ENCODE results near the gene DNAJC1. TPM values are rescaled to one million over a fixed set of nuclear protein-coding genes. Genes with fewer than 3 reads are reported as not detected.
A peak's percentile ranks its signal among the peaks of the same experiment; 100 is the strongest.

The DNAJC1 gene
- total RNA-seq, 4 donors from 2014 or later, result 27.4 to 59.5 (median 37.6) TPM

DNA sequence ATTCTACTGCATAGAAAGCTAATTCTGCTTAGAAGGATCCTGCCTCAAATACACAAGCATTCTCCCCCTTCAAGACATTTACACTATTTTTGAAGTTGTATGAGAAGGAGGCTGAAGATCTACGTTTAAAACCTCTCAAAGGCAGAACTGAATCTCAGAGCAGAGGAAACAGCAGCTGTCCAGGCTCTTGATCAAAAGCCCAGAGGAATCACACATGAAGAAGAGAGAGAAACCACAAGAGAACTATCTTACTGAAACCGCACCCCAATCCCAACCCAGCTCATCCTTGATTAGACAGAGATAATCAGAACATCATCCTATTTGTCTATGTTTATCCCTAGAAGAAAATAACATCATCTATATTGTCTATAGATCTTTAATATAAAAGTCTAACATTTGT lies 2.2 kb upstream of the DNAJC1 start:
- no peak overlapping the region for H3K27ac ChIP-seq
- intact Hi-C loops (cut with DNase I; ENCODE audit: low total_unique reads), result no loop called here
- no peaks in the 10 kb centered on the region for H3K9me3 ChIP-seq
- H3K36me3 ChIP-seq, result no peaks in the 10 kb centered on the region
- no peaks in the 10 kb centered on the region for H3K27me3 ChIP-seq
- TF ChIP-seq POLR2A (IDR thresholded peaks at IDR 0.05), result no peak
- TF ChIP-seq, protein P1, sequence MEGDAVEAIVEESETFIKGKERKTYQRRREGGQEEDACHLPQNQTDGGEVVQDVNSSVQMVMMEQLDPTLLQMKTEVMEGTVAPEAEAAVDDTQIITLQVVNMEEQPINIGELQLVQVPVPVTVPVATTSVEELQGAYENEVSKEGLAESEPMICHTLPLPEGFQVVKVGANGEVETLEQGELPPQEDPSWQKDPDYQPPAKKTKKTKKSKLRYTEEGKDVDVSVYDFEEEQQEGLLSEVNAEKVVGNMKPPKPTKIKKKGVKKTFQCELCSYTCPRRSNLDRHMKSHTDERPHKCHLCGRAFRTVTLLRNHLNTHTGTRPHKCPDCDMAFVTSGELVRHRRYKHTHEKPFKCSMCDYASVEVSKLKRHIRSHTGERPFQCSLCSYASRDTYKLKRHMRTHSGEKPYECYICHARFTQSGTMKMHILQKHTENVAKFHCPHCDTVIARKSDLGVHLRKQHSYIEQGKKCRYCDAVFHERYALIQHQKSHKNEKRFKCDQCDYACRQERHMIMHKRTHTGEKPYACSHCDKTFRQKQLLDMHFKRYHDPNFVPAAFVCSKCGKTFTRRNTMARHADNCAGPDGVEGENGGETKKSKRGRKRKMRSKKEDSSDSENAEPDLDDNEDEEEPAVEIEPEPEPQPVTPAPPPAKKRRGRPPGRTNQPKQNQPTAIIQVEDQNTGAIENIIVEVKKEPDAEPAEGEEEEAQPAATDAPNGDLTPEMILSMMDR (IDR thresholded peaks at IDR 0.05), result no peak
- H3K4me1 ChIP-seq, result no peaks in the 10 kb centered on the region
- H3K4me3 ChIP-seq, result no peak overlapping the region
- DNase-seq, result no peak

- TF ChIP-seq POLR2A (IDR thresholded peaks at IDR 0.05), result no peak
- TF ChIP-seq, protein P1 (IDR thresholded peaks at IDR 0.05), result no peak
- Histone ChIP-seq H3K4me3 (peak overlapping the region; percentile 60 to 95), H3K4me1 (no peaks in the 10 kb centered on the region), H3K9me3 (no peaks in the 10 kb centered on the region), H3K27me3 (no peaks in the 10 kb centered on the region), H3K27ac (peak overlapping the region; percentile 83 to 98), H3K36me3 (no peaks in the 10 kb centered on the region)
- intact Hi-C loops (cut with DNase I; ENCODE audit: low total_unique reads), result no loop called here
- no peak for DNase-seq
Measured at GRCh38 chr10:22003964-22004281, 393 bp upstream of the DNAJC1 start.

- Histone ChIP-seq H3K4me3 (peak overlapping the region; percentile 60 to 95), H3K27me3 (no peaks in the 10 kb centered on the region), H3K36me3 (no peaks in the 10 kb centered on the region), H3K4me1 (no peaks in the 10 kb centered on the region), H3K27ac (peak overlapping the region; percentile 83 to 98), H3K9me3 (no peaks in the 10 kb centered on the region)
- intact Hi-C loops (cut with DNase I; ENCODE audit: low total_unique reads), result no loop called here
- no peak for DNase-seq
- no peak for TF ChIP-seq POLR2A (IDR thresholded peaks at IDR 0.05)
Measured at GRCh38 chr10:22002591-22003176, 846 bp downstream of the DNAJC1 start.

DNA sequence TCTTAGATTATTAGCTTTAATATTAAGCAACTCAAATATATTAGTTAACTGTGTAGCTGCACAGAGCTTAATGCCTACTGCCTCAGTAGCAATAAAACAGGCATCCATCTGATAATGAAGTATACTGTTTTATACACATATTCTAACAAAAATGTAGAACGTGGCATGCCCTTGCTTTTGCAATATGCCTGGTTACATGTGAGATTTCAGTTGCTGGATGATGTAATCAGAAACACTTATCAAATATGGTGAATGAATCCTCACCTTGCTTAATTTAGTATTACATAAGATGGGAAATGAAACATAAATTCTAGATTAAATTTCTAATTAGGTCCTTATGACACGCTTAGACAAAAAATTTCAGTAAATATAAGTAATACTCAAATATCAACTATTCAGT lies 8.0 kb downstream of the DNAJC1 start:
- H3K9me3 ChIP-seq, result no peaks in the 10 kb centered on the region

DNA sequence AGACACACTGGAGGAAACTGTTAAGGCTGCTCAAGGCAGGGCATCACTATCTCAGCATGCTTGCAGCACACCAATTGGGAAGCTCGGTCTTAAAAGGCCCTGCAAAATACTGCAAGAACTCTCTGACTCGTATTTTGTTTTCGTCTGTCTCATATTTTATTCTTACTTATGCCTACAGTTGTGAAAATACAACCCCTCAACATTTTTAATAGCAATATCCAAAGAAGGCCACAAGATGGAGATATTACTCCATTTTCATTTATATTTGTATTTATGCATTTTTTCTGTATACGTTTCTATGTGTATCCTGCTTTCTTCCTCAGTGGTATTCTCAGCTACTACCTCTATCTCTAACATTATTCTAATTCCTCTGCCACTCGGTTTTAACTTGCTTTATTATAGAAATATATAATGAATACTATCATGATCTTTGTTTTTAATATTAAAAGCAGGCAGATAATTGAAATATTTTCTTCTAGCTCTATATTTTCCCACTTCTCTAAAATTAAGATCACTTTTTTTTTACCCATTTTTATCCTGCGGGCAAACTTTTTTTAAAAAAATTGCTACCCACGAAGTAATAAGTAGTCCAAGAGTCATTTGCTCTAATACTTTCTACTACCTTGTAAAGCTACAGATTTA lies 10.0 kb downstream of the DNAJC1 start:
- no peak for DNase-seq
- Histone ChIP-seq H3K9me3 (no peaks in the 10 kb centered on the region), H3K4me1 (no peaks in the 10 kb centered on the region), H3K27me3 (no peaks in the 10 kb centered on the region), H3K27ac (no peak overlapping the region), H3K36me3 (no peaks in the 10 kb centered on the region), H3K4me3 (no peak overlapping the region)
- no peak for TF ChIP-seq POLR2A (IDR thresholded peaks at IDR 0.05)
- TF ChIP-seq, protein P1 (IDR thresholded peaks at IDR 0.05), result peak; percentile 49 to 61 (median 50)
- intact Hi-C loops (cut with DNase I; ENCODE audit: low total_unique reads), result no loop called here

More for the DNA sequence above, 8.0 kb downstream of the DNAJC1 start:
- intact Hi-C loops (cut with DNase I; ENCODE audit: low total_unique reads), result no loop called here
- Histone ChIP-seq H3K4me1 (no peaks in the 10 kb centered on the region), H3K27me3 (no peaks in the 10 kb centered on the region), H3K27ac (no peak overlapping the region), H3K36me3 (no peaks in the 10 kb centered on the region), H3K4me3 (no peak overlapping the region)
- no peak for DNase-seq
- TF ChIP-seq POLR2A (IDR thresholded peaks at IDR 0.05), result no peak
- TF ChIP-seq, protein P1 (IDR thresholded peaks at IDR 0.05), result no peak
